Measurements from ENCODE around the gene TRPV2. TPM values are rescaled to one million over a fixed set of nuclear protein-coding genes. Genes with fewer than 3 reads are reported as not detected.

Gene TRPV2
- total and polyA plus RNA-seq, 3 donors from 2014 or later: 7.1 to 7.7 (median 7.6) TPM

DNA sequence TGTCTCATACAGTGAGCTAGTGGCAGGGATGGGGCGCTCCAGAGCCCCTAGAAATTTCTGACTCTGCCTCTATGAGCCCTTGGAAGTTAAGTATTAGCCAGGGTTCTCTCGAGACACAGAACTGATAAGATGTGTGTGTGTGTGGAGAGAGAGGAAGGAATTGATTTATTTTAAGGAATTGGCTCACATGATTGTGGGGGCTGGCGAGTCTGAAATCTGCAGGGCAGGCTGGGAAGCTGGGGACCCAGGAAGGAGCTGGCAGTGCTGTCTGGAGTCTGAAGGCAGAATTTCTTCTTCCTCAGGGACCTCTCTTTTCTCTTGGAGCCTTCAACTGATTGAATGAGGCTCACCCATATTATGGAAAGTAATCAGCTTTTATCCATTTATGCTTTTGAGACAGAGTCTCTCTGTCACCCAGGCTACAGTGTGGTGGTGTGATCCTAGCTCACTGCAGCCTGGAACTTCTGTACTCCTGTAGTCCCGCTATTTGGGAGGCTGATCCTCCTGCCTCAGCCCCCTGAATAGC lies 59.9 kb downstream of the TRPV2 start:
- no peaks in the 10 kb centered on the region for H3K36me3 ChIP-seq (ENCODE audit: low read depth, missing control alignments)
- H3K4me3 ChIP-seq: no peak overlapping the region
- DNase-seq: no peak
- WGBS, 2 donors: 65 to 76% methylated on average over 4 of the region's 4 CpGs
- no peak overlapping the region for H3K27ac ChIP-seq
- no peaks in the 10 kb centered on the region for H3K9me3 ChIP-seq
- no peaks in the 10 kb centered on the region for H3K27me3 ChIP-seq
- no peak for TF ChIP-seq POLR2A (IDR thresholded peaks at IDR 0.05)
- TF ChIP-seq, protein P1, sequence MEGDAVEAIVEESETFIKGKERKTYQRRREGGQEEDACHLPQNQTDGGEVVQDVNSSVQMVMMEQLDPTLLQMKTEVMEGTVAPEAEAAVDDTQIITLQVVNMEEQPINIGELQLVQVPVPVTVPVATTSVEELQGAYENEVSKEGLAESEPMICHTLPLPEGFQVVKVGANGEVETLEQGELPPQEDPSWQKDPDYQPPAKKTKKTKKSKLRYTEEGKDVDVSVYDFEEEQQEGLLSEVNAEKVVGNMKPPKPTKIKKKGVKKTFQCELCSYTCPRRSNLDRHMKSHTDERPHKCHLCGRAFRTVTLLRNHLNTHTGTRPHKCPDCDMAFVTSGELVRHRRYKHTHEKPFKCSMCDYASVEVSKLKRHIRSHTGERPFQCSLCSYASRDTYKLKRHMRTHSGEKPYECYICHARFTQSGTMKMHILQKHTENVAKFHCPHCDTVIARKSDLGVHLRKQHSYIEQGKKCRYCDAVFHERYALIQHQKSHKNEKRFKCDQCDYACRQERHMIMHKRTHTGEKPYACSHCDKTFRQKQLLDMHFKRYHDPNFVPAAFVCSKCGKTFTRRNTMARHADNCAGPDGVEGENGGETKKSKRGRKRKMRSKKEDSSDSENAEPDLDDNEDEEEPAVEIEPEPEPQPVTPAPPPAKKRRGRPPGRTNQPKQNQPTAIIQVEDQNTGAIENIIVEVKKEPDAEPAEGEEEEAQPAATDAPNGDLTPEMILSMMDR (IDR thresholded peaks at IDR 0.05): no peak
- intact Hi-C loops (cut with DNase I; ENCODE audit: low total_unique reads): no loop called here
- H3K4me1 ChIP-seq: peaks cover 22% of the 10 kb centered on the region

DNA sequence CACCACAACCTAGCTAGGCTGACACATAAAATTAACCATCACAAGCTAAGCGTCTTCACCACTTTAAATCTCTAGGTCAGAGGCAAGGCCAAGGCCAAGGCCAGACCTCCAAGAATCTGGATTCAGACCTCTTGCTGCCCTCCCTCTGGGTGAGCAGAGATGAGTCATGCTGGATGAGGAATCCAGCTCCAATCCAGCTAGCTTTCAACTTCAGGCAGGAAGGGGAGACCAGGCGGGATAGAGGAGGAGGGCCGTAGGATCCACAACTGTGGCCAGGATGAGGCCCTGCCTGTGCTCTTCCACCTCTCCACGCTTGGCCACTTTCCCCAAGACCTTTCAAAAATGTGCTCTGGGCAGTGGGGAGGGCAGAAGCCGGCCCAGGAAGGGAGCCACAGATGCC lies 61.9 kb downstream of the TRPV2 start:
- WGBS, 2 donors: 31 to 59% methylated on average over 5 of the region's 5 CpGs
- peaks cover 20% of the 10 kb centered on the region for H3K4me1 ChIP-seq

DNA sequence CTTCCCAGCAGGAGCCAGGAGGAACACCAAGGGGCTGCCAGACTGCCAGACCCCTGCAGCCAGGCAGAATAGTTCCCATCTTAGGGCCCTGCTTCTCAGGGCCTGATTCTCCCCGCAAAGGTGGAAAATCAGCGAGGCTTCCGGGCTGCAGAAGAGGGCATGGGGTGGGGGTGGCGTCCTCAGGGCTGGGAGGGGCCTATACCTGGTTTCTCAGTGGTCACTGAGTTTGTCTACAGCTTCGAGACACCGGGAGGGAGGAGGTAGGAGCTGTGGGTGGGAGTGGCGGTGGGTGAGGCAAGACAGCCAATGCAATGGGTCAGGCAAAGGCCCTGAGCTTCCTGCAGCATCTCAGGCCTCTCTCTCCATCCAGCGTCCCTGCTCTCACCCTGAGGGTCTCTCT lies 62.3 kb downstream of the TRPV2 start:
- intact Hi-C loops (cut with DNase I; ENCODE audit: low total_unique reads): no loop called here
- Histone ChIP-seq H3K27ac (peak overlapping the region; percentile 12 to 66), H3K9me3 (no peaks in the 10 kb centered on the region), H3K4me1 (peaks cover 20% of the 10 kb centered on the region), H3K4me3 (no peak overlapping the region), H3K36me3 (ENCODE audit: low read depth, missing control alignments) (no peaks in the 10 kb centered on the region), H3K27me3 (no peaks in the 10 kb centered on the region)
- no peak for DNase-seq
- WGBS, 2 donors: 66 to 79% methylated on average over 8 of the region's 8 CpGs
- TF ChIP-seq, protein P1 (IDR thresholded peaks at IDR 0.05): no peak
- no peak for TF ChIP-seq POLR2A (IDR thresholded peaks at IDR 0.05)

More for the DNA sequence above, 61.9 kb downstream of the TRPV2 start:
- H3K27ac ChIP-seq: peak overlapping the region; percentile 12 to 66
- H3K9me3 ChIP-seq: no peaks in the 10 kb centered on the region
- DNase-seq: peak; percentile 57
- H3K36me3 ChIP-seq (ENCODE audit: low read depth, missing control alignments): no peaks in the 10 kb centered on the region
- TF ChIP-seq, protein P1 (IDR thresholded peaks at IDR 0.05): no peak
- intact Hi-C loops (cut with DNase I; ENCODE audit: low total_unique reads): no loop called here
- H3K4me3 ChIP-seq: no peak overlapping the region
- H3K27me3 ChIP-seq: no peaks in the 10 kb centered on the region

DNA sequence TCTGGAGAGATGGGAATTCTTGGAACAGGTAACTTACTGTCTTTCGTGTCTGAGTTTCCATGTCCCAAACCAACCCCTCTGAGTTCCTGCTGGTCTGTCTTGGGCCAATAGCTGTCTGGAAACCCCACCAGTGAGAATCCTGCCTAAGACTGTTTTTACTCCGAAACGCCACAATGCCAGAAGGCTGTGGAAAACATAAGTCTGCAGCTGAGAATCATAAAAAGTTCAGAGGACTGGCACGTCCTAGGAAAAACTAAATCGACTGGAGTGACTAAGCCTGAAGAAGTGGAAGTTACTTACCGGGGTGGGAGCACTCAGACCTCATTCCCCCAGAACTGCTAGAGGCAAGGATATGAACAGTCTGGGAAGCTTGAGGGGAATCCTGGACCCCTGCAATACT lies 63.3 kb downstream of the TRPV2 start:
- no peaks in the 10 kb centered on the region for H3K9me3 ChIP-seq
- H3K4me1 ChIP-seq: peaks cover 20% of the 10 kb centered on the region
- H3K27ac ChIP-seq: no peak overlapping the region
- 65 to 75% methylated on average over 6 of the region's 6 CpGs for WGBS, 2 donors
- H3K36me3 ChIP-seq (ENCODE audit: low read depth, missing control alignments): no peaks in the 10 kb centered on the region
- no peaks in the 10 kb centered on the region for H3K27me3 ChIP-seq
- intact Hi-C loops (cut with DNase I; ENCODE audit: low total_unique reads): no loop called here
- no peak overlapping the region for H3K4me3 ChIP-seq
- DNase-seq: no peak
- TF ChIP-seq, protein P1 (IDR thresholded peaks at IDR 0.05): no peak
- TF ChIP-seq POLR2A (IDR thresholded peaks at IDR 0.05): no peak

DNA sequence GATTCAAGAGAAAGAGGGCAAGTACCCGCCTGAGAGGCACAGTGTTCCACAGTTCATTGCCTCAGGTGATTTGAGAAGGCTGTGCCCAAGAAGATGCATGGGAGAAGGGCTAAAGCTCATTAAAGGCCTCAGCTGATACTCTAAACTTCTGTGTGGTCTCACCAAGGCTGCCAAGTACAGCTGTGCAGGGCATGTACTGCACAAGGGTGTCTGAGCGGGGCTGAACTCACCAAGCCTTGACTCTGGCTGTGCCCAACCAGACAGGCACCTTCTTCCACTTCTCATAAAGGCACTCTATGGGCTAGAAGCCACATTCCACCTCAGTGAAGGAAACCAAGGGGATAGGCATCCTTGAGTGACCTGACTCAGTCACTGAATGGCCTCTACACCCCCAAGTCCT lies 63.9 kb downstream of the TRPV2 start:
- TF ChIP-seq, protein P1 (IDR thresholded peaks at IDR 0.05): no peak
- no peak for TF ChIP-seq POLR2A (IDR thresholded peaks at IDR 0.05)
- H3K27ac ChIP-seq: no peak overlapping the region
- 78 to 86% methylated on average over 2 of the region's 2 CpGs for WGBS, 2 donors
- no peaks in the 10 kb centered on the region for H3K36me3 ChIP-seq (ENCODE audit: low read depth, missing control alignments)
- no peak for DNase-seq
- H3K9me3 ChIP-seq: no peaks in the 10 kb centered on the region
- peaks cover 23% of the 10 kb centered on the region for H3K4me1 ChIP-seq
- intact Hi-C loops (cut with DNase I; ENCODE audit: low total_unique reads): no loop called here
- no peak overlapping the region for H3K4me3 ChIP-seq
- H3K27me3 ChIP-seq: no peaks in the 10 kb centered on the region

Data from testis (tissue), 3 donors.